ENCODE results near the gene TMEM45A.

DNA sequence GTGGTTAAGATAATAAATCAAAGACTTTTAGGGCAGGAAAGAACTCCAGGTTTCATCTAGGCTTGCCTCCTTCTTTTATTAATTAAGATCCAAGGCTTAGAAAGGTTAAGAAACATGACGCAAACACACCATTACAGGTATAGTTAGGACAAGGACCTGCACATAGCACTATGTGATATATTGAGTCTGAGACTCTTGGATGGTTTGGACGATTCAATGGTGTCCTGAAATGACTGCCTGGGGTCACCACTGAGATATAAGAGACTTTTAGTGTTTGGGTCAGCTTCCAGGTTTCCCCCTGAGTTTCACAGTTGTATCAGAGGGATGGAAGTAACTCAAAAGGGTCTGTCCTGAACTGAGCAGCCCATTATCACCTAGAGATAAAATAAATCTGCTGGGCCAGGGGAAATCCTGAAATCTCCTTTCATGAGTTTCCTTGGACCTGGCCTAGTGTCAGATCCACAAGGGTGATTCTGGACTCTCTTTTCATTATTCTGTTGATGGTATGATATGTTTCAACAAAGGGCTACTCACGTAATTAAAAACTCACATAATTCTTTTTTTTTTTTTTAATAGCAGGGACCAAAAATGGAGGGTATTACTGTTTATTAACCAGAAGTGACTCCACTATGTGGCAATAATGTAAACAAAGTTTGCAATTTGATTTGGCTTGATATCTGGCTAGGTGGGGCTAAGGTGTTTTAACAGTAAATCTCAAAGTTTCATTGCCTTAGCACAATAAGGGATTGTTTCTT, 61.4 kb downstream of the TMEM45A start:
- no peak for TF ChIP-seq TAF1 (IDR thresholded peaks at IDR 0.05; ENCODE audit: low read depth)
- TF ChIP-seq, protein P1, sequence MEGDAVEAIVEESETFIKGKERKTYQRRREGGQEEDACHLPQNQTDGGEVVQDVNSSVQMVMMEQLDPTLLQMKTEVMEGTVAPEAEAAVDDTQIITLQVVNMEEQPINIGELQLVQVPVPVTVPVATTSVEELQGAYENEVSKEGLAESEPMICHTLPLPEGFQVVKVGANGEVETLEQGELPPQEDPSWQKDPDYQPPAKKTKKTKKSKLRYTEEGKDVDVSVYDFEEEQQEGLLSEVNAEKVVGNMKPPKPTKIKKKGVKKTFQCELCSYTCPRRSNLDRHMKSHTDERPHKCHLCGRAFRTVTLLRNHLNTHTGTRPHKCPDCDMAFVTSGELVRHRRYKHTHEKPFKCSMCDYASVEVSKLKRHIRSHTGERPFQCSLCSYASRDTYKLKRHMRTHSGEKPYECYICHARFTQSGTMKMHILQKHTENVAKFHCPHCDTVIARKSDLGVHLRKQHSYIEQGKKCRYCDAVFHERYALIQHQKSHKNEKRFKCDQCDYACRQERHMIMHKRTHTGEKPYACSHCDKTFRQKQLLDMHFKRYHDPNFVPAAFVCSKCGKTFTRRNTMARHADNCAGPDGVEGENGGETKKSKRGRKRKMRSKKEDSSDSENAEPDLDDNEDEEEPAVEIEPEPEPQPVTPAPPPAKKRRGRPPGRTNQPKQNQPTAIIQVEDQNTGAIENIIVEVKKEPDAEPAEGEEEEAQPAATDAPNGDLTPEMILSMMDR (IDR thresholded peaks at IDR 0.05; ENCODE audit: poor library complexity, severe bottlenecking), result no peak
- no peak for TF ChIP-seq RAD21 (conservative IDR thresholded peaks at IDR 0.05)
- TF ChIP-seq EZH2 (IDR thresholded peaks at IDR 0.05; ENCODE audit: borderline replicate concordance, insufficient read depth, low read length, poor library complexity, severe bottlenecking), result no peak
- no peak for TF ChIP-seq EP300 (conservative IDR thresholded peaks at IDR 0.05; ENCODE audit: poor library complexity, severe bottlenecking)

Data from neural cell (in vitro differentiated cells).